Esophagus (tissue), 2 donors: Measurements from ENCODE around the gene ZNF850. TPM values are rescaled to one million over a fixed set of nuclear protein-coding genes. Genes with fewer than 3 reads are reported as not detected.
"Not testable (repeated sequence)": the region's sequence is repeated elsewhere in the genome, so short reads cannot be mapped to it uniquely, and the experiment has no call there.

Experiments
- H3K27ac ChIP-seq, 2 donors: one replicate each; pipeline ENCODE4 v1.5.1; 2013; ENCODE audit warnings: low read depth in 2 of 2, mild to moderate bottlenecking in 2 of 2, inconsistent platforms in 1 of 2, low read length in 1 of 2, moderate library complexity in 1 of 2
- H3K27me3 ChIP-seq, 2 donors: one replicate each; pipeline ENCODE4 v1.6.1; 2013; ENCODE audit warnings: low read length in 2 of 2, control low read depth in 1 of 2, mild to moderate bottlenecking in 1 of 2; ENCODE audit not compliant: insufficient read depth in 2 of 2, control insufficient read depth in 1 of 2
- H3K36me3 ChIP-seq, 2 donors: one replicate each; pipeline ENCODE4 v1.6.1; 2013; ENCODE audit warnings: low read length in 1 of 2; ENCODE audit not compliant: control insufficient read depth in 2 of 2, insufficient read depth in 2 of 2
- H3K4me1 ChIP-seq, 2 donors: one replicate each; pipeline ENCODE4 v1.6.1; 2013; ENCODE audit warnings: low read length in 1 of 2; ENCODE audit not compliant: control insufficient read depth in 2 of 2, insufficient read depth in 2 of 2
- H3K4me3 ChIP-seq, 2 donors: one replicate each; pipeline ENCODE4 v1.5.1; 2013; ENCODE audit warnings: low read length in 2 of 2, mild to moderate bottlenecking in 2 of 2, low read depth in 1 of 2, moderate library complexity in 1 of 2
- H3K9me3 ChIP-seq, 2 donors: one replicate each; pipeline ENCODE4 v1.6.1; 2013; ENCODE audit warnings: mild to moderate bottlenecking in 2 of 2, low read depth in 1 of 2, low read length in 1 of 2, moderate library complexity in 1 of 2; ENCODE audit not compliant: control insufficient read depth in 2 of 2, insufficient read depth in 1 of 2
- WGBS, 2 donors: extraction: QIAGEN DNeasy Blood & Tissue Kit; methylation state at CpG; one replicate each; pipeline ENCODE4 v1.1.7; 2013; 5-methylcytosine and 5-hydroxymethylcytosine counted together
- polyA plus RNA-seq, 2 donors: library from polyadenylated mRNA; stranded (reverse); fragments of 200-250 nt; gene quantifications; one replicate each; pipeline ENCODE4 v1.2.3, GENCODE V29; 2013
- donor health status: healthy with polysubstance abuse.
- donor health status: Bipolar disorder and iron deficiency.

The ZNF850 gene
- under 1 TPM; 0.13 to 0.55 TPM for polyA plus RNA-seq

DNA sequence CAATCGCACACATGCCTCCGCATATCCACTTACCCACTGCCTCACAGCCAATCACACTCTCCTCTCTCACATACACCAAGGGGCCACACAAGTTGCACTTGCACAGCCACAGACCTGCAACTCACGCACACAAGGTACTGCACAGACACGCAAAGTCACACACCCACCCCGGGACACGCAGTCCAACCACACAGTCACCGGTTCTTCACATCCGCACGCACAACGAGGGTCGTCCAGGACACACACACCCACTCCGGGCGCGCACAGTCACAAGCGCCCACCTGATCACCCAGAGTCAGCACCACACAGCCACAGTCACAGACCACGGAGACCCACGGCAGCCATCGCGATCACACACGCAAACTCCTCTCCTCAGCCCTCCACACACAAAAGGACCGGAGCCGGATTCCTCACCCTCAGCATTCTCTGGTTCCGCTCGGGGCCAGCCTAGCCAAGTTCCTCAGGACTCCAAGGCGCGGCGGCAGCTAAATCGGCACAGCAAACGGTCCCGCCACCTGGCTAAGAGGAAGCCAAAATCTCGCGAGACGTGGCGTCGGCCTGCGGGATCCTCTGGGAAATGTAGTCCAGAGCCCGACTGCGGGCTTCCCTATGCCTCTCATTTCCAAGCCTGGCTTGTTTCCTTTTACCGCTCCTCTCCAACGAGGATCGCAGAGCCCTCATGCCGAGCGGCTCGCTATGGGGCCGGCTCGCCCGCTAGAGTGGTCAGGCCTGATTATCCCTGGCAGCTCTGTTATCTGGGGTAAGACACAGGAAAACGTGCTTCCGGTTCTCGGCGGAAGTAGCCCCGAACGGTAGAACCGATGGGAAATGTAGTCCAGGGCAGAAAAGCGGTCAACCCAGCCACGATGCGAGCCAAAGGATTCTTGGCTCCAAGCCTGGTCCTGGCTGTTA, at the start of gene ZNF850:
ZNF850 (minus strand) TSS at position 497 of the 912 bp plus-strand sequence. CDS start 10,201 bp downstream, outside the sequence.
- peaks cover 9% of the 10 kb centered on the region in 2 donors for H3K9me3 ChIP-seq
- H3K36me3 ChIP-seq, result no peaks in the 10 kb centered on the region
- peaks cover 2 to 4% of the 10 kb centered on the region in 2 donors for H3K4me1 ChIP-seq
- H3K27ac ChIP-seq, result peak within 1 kb of the TSS; percentile 5 to 80
- peak within 1 kb of the TSS; percentile 65 to 94 for H3K4me3 ChIP-seq
- no peaks in the 10 kb centered on the region for H3K27me3 ChIP-seq
- WGBS, 2 donors, result 0 to 1% methylated on average over 57 of the region's 57 CpGs

- WGBS, 2 donors, result 97 to 99% methylated on average over 5 of the region's 5 CpGs
- H3K36me3 ChIP-seq, result peaks cover 13 to 21% of the 10 kb centered on the region in 2 donors
- H3K9me3 ChIP-seq, result peaks cover 11 to 29% of the 10 kb centered on the region in 2 donors
- H3K4me3 ChIP-seq, result no peak overlapping the region
- no peaks in the 10 kb centered on the region for H3K4me1 ChIP-seq
- H3K27ac ChIP-seq, result no peak overlapping the region
- H3K27me3 ChIP-seq, result no peaks in the 10 kb centered on the region
Measured at GRCh38 chr19:36821758-36822157, 49.2 kb upstream of the ZNF850 start.

DNA sequence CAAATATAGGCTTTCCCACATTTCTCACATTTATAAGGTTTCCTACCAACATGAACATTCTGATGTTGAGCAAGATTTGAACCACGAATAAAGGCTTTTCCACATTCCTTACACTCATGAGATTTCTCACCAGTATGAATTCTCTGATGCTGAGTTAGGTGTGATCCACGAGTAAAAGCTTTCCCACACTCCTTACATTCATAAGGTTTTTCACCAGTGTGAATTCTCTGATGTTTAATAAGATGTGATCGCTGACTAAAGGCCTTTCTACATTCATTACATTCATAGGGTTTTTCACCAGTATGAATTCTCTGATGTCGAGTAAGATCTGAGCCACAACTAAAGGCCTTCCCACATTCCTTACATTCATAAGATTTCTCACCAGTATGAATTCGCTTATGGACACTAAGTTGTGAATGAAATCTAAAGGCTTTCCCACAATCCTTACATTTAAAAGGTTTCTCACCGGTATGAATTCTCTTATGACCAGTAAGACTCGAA, 46.6 kb upstream of the ZNF850 start:
- Histone ChIP-seq H3K36me3 (peaks cover 10 to 15% of the 10 kb centered on the region in 2 donors), H3K4me3 (no peak overlapping the region)
- WGBS, 2 donors, result 96 to 98% methylated on average over 7 of the region's 7 CpGs

DNA sequence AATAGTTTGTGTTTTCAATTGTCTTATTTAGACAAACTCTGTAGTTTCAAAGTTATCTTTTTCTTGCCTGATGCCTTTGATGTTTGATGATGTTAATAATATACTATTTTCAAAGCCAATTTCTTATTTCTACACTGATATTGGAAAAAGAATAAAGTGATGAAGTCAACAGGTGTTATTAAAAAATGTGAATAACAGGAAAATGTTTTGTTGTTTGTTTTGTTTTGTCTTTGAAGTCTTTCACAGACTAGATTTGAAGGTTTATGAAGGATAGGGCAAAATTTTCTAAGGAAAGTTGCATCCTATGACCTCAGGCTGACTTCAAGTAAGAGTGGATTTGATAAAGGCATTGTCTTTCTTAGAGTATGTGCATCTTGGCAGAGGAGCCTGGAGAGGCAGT, 34.4 kb upstream of the ZNF850 start:
- peaks cover 3 to 18% of the 10 kb centered on the region in 2 donors for H3K9me3 ChIP-seq
- H3K27ac ChIP-seq, result no peak overlapping the region
- no peaks in the 10 kb centered on the region for H3K27me3 ChIP-seq
- no peak overlapping the region for H3K4me3 ChIP-seq
- H3K4me1 ChIP-seq, result no peaks in the 10 kb centered on the region
- no peaks in the 10 kb centered on the region for H3K36me3 ChIP-seq

More for the DNA sequence above, 46.6 kb upstream of the ZNF850 start:
- Histone ChIP-seq H3K9me3 (peaks cover 16 to 34% of the 10 kb centered on the region in 2 donors), H3K27ac (no peak overlapping the region), H3K4me1 (no peaks in the 10 kb centered on the region), H3K27me3 (no peaks in the 10 kb centered on the region)

DNA sequence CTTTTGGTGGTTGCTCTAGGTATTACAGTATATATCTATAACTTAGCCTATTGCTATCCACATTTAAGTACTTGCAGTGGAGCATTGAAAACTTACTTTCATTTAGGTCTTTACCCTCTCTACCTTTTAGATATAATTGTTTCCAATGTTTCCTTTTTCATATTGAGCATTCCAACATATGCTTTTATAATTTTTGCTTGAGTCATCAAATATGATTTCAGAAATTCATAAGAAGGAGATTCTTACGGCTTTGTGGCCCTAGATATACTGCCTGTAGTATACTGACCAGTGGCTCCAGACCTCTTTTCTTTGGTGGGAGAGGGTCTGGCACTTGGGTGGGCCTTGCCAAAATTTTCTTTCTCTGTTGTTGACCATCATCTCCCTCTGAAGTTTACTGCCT, 32.8 kb upstream of the ZNF850 start:
- Histone ChIP-seq H3K9me3 (peaks cover 3 to 18% of the 10 kb centered on the region in 2 donors), H3K4me3 (no peak overlapping the region), H3K4me1 (no peaks in the 10 kb centered on the region), H3K27ac (no peak overlapping the region), H3K36me3 (no peaks in the 10 kb centered on the region), H3K27me3 (no peaks in the 10 kb centered on the region)
- WGBS, 2 donors, result 99 to 100% methylated on average over 1 of the region's 1 CpG

DNA sequence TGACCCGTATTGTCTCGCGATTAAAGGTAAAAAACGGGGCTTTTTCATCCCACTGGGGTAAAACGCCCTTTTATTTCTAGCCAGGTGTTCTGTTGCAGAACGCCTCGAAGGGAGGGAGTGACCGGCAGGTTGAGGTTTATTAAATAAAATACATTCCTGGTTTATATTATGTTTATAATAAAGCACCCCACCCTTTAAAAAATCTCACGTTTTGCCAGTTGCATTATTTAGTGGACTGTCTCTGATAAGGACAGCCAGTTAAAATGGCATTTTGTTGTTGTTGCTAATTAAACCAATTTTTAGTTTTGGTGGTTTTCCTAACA, 25.1 kb upstream of the ZNF850 start:
- Histone ChIP-seq H3K27ac (peak overlapping the region; percentile 72 to 84), H3K27me3 (no peaks in the 10 kb centered on the region), H3K9me3 (peaks cover 4 to 9% of the 10 kb centered on the region in 2 donors), H3K4me1 (no peaks in the 10 kb centered on the region), H3K36me3 (peaks cover 3 to 4% of the 10 kb centered on the region in 2 donors), H3K4me3 (peak overlapping the region; percentile 68 to 81)
- WGBS, 2 donors, result 1 to 2% methylated on average over 9 of the region's 9 CpGs

DNA sequence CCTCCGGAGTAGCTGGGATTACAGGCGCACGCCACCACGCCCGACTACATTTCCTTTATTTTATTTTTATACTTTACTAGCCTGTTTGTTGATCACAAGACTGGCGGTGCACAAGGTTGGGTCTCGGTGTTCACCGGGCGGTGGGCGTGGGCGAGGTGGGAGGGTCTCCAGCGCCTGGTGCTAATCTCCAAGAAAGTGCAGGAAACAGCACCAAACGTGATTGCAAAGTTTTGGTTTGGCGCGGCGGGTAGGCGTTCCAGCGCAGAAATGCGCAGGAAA, 24.0 kb upstream of the ZNF850 start:
- Histone ChIP-seq H3K4me1 (no peaks in the 10 kb centered on the region), H3K4me3 (peak overlapping the region; percentile 68 to 81), H3K27me3 (no peaks in the 10 kb centered on the region), H3K9me3 (peaks cover 8 to 9% of the 10 kb centered on the region in 2 donors), H3K36me3 (peaks cover 3 to 4% of the 10 kb centered on the region in 2 donors), H3K27ac (peak overlapping the region; percentile 19 to 82)
- WGBS, 2 donors, result 11 to 23% methylated on average over 19 of the region's 19 CpGs

GRCh38 chr19:36791420-36792141, 19.0 kb upstream of the ZNF850 start:
- not testable (repeated sequence) for H3K4me1 ChIP-seq, H3K36me3 ChIP-seq, H3K27ac ChIP-seq, H3K27me3 ChIP-seq
- H3K4me3 ChIP-seq, result peak overlapping the region in 1 of 2 donors; percentile 23
- peaks cover 5 to 11% of the 10 kb centered on the region in 2 donors for H3K9me3 ChIP-seq
- 11 to 14% methylated on average over 29 to 33 of the region's 34 CpGs for WGBS, 2 donors

DNA sequence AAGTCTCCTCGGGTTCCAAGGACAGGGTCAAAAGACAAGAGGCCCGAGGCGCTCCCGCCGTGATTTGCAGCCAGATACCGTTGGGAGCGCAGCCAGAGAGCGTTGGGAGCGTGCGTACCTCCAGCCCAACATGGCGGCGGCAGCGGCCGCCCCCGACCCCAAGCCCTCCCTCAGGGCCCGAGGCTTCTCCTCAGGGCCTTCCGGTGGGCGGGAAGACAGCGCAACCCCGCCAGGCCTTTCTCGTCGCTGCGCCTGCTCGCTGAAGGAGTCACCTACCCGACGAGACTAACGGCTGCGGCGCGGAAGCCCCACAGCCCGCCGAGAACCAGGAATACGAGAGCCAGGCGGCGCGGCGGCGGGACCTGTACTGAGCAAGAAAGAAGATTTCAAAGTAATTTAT, 3.2 kb upstream of the ZNF850 start:
- H3K4me3 ChIP-seq, result peak overlapping the region; percentile 14 to 45
- H3K27ac ChIP-seq, result peak overlapping the region in 1 of 2 donors; percentile 6

More for the DNA sequence above, 3.2 kb upstream of the ZNF850 start:
- Histone ChIP-seq H3K4me1 (peaks cover 2 to 4% of the 10 kb centered on the region in 2 donors), H3K9me3 (peaks cover 6 to 7% of the 10 kb centered on the region in 2 donors), H3K27me3 (no peaks in the 10 kb centered on the region), H3K36me3 (no peaks in the 10 kb centered on the region)
- WGBS, 2 donors, result 33% methylated on average over 34 to 38 of the region's 38 CpGs
